HEK293 (cell line): Measurements from ENCODE around the gene TFAP2E.

Experiments used
- CTCF ChIA-PET: fragments of 350-600 bp; formaldehyde crosslinking; extraction: SDS; loops from one replicate; lab custom pipeline; 2021; ENCODE audit warnings: antibody characterized with exemption; lab: Yijun Ruan, JAX
- POLR2A ChIA-PET: fragments of 300-600 bp; formaldehyde crosslinking; extraction: SDS; loops from one replicate; lab custom pipeline; 2020; ENCODE audit warnings: antibody characterized with exemption, inconsistent platforms; lab: Yijun Ruan, JAX
- H3K27ac ChIP-seq: fragments of 200-500 bp; sonication (Bioruptor generic); 2 replicates; pipeline ENCODE4 v1.5.1; 2014; ENCODE audit warnings: low read depth, low read length, control low read depth, inconsistent platforms; ENCODE audit errors: extremely low read depth
- H3K36me3 ChIP-seq, 2 experiments: fragments of 200-500 bp in 1 of 2; sonication (Bioruptor generic) in 1 of 2; 1 replicate in 1 of 2; 2 replicates in 1 of 2; pipeline ENCODE4 v1.5.1; 2014 to 2017; ENCODE audit warnings: inconsistent platforms in 2 of 2, low read length in 2 of 2; ENCODE audit not compliant: control insufficient read depth in 2 of 2, insufficient read depth in 1 of 2
- H3K4me1 ChIP-seq: fragments of 200-500 bp; sonication (Bioruptor generic); 2 replicates; pipeline ENCODE4 v1.5.1; 2014; ENCODE audit warnings: mild to moderate bottlenecking, low read length, inconsistent platforms; ENCODE audit not compliant: control insufficient read depth, insufficient read depth
- H3K4me3 ChIP-seq: 2 replicates; pipeline ENCODE4 v1.5.1; 2011; ENCODE audit warnings: low read depth, mild to moderate bottlenecking, control low read depth, low read length, moderate library complexity
- H3K9me3 ChIP-seq: fragments of 200-500 bp; sonication (Bioruptor generic); 2 replicates; pipeline ENCODE4 v1.5.1; 2014; ENCODE audit warnings: low read depth, low read length, inconsistent platforms; ENCODE audit not compliant: control insufficient read depth, insufficient read depth
- EGR2 ChIP-seq: fragments of 450-650 bp; formaldehyde crosslinking; IDR thresholded peaks from 2 replicates; pipeline ENCODE4 v1.5.1; 2016; ENCODE audit warnings: low read depth, missing biosample characterization, missing genetic modification characterization
- GLIS2 ChIP-seq: fragments of 450-650 bp; formaldehyde crosslinking; IDR thresholded peaks from 2 replicates; pipeline ENCODE4 v1.5.1; 2016; ENCODE audit warnings: missing biosample characterization, missing genetic modification characterization
- SP2 ChIP-seq: fragments of 450-650 bp; formaldehyde crosslinking; IDR thresholded peaks from 2 replicates; pipeline ENCODE4 v1.5.1; 2016; ENCODE audit warnings: missing biosample characterization, missing genetic modification characterization
- SP3 ChIP-seq: fragments of 450-650 bp; formaldehyde crosslinking; IDR thresholded peaks from 2 replicates; pipeline ENCODE4 v1.5.1; 2016; ENCODE audit warnings: missing biosample characterization, missing genetic modification characterization
- TRIM28 ChIP-seq: IDR thresholded peaks from 2 replicates; pipeline ENCODE4 v1.6.1; 2011; ENCODE audit warnings: low read length, control low read depth, borderline replicate concordance
- ZBTB17 ChIP-seq: fragments of 450-650 bp; formaldehyde crosslinking; IDR thresholded peaks from 2 replicates; pipeline ENCODE4 v1.5.1; 2016; ENCODE audit warnings: missing biosample characterization, missing genetic modification characterization
- ZNF138 ChIP-seq: fragments of 450-650 bp; formaldehyde crosslinking; IDR thresholded peaks from 2 replicates; pipeline ENCODE4 v1.5.1; 2016; ENCODE audit warnings: missing biosample characterization, missing genetic modification characterization, borderline replicate concordance
- ZNF175 ChIP-seq: fragments of 450-650 bp; formaldehyde crosslinking; IDR thresholded peaks from 2 replicates; pipeline ENCODE4 v1.5.1; 2016; ENCODE audit warnings: missing biosample characterization, missing genetic modification characterization
- ZNF223 ChIP-seq: fragments of 450-650 bp; formaldehyde crosslinking; IDR thresholded peaks from 2 replicates; pipeline ENCODE4 v1.5.1; 2016; ENCODE audit warnings: missing biosample characterization, missing genetic modification characterization
- ZNF248 ChIP-seq: fragments of 450-650 bp; formaldehyde crosslinking; IDR thresholded peaks from 2 replicates; pipeline ENCODE4 v1.5.1; 2017; ENCODE audit warnings: missing biosample characterization, missing genetic modification characterization
- ZNF354C ChIP-seq: fragments of 450-650 bp; formaldehyde crosslinking; IDR thresholded peaks from 2 replicates; pipeline ENCODE4 v1.5.1; 2016; ENCODE audit warnings: missing biosample characterization, missing genetic modification characterization, low read depth, borderline replicate concordance
- ZNF561 ChIP-seq: fragments of 450-650 bp; IDR thresholded peaks from 2 replicates; pipeline ENCODE4 v1.5.1; 2018; ENCODE audit warnings: missing biosample characterization, missing genetic modification characterization, borderline replicate concordance
- ZNF571 ChIP-seq: fragments of 450-650 bp; formaldehyde crosslinking; IDR thresholded peaks from 2 replicates; pipeline ENCODE4 v1.5.0; 2017; ENCODE audit warnings: missing biosample characterization, missing genetic modification characterization
- ZSCAN30 ChIP-seq: fragments of 450-650 bp; IDR thresholded peaks from 2 replicates; pipeline ENCODE4 v1.5.1; 2018; ENCODE audit warnings: missing biosample characterization, mild to moderate bottlenecking, missing genetic modification characterization, moderate library complexity
- TF ChIP-seq, protein P1 (sequence below): fragments of 450-650 bp; formaldehyde crosslinking; IDR thresholded peaks from 2 replicates; pipeline ENCODE4 v1.5.1; 2017; ENCODE audit warnings: missing biosample characterization, missing genetic modification characterization
- TF ChIP-seq, protein P2 (sequence below): fragments of 450-650 bp; formaldehyde crosslinking; IDR thresholded peaks from 2 replicates; pipeline ENCODE4 v1.5.1; 2016; ENCODE audit warnings: missing biosample characterization, missing genetic modification characterization
- TF ChIP-seq, protein P3 (sequence below): fragments of 450-650 bp; formaldehyde crosslinking; IDR thresholded peaks from 2 replicates; pipeline ENCODE4 v1.5.1; 2016; ENCODE audit warnings: missing biosample characterization, missing genetic modification characterization
- TF ChIP-seq, protein P4 (sequence below): fragments of 450-650 bp; formaldehyde crosslinking; IDR thresholded peaks from 2 replicates; pipeline ENCODE4 v1.5.1; 2017; ENCODE audit warnings: missing biosample characterization, missing genetic modification characterization
- TF ChIP-seq, protein P5 (sequence below): fragments of 450-650 bp; formaldehyde crosslinking; IDR thresholded peaks from 2 replicates; pipeline ENCODE4 v1.5.1; 2016; ENCODE audit warnings: missing biosample characterization, missing genetic modification characterization
- TF ChIP-seq, protein P6 (sequence below): fragments of 450-650 bp; IDR thresholded peaks from 2 replicates; pipeline ENCODE4 v1.5.1; 2018; ENCODE audit warnings: missing biosample characterization, mild to moderate bottlenecking, missing genetic modification characterization
- TF ChIP-seq, protein P7 (sequence below): fragments of 450-650 bp; formaldehyde crosslinking; IDR thresholded peaks from 2 replicates; pipeline ENCODE4; 2016; ENCODE audit warnings: missing biosample characterization, missing genetic modification characterization
- TF ChIP-seq, protein P8 (sequence below): fragments of 450-650 bp; formaldehyde crosslinking; IDR thresholded peaks from 2 replicates; pipeline ENCODE4 v1.5.1; 2016; ENCODE audit warnings: missing biosample characterization, missing genetic modification characterization, borderline replicate concordance

TFAP2E gene

DNA sequence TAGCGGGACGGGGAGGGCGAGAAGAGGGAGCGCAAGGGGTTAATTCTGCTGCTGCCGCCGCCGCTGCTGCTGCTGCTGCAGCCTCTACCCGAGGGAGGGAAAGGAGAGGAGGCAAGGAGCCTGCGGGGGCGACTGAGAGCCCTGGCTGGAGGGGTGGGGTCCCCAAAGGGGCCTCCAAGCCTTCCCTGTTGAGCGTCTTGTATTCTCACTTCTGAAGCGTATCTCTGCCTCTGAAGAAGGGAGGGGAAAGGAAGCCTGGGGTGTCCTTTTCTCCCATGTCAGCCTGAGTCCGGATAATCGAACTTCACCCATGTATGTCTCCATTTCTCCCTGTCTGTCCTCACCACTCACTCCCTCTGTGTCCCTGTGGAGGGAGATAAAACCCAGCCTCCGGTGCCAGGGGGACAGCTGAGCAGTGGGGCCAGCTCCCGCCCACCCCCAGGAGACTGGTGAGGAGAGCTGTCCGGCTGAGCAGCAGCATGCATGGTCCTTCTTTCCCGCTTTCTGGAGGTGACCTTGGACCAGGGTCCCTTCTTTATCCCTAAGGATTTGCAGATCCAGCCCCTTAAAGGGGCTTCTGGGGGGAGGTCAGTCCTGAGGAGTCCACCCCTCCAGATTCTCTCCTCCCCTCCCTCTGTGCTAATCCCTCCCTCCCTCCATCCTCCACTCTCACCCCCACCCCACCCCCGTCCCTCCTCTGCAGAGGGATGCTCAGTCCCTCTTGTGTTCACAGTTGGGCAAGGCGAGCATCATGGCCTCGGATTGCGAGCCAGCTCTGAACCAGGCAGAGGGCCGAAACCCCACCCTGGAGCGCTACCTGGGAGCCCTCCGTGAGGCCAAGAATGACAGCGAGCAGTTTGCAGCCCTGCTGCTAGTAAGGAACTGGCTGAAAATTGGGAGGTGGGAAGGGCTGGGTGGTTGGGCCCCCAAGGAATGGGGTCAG lies 14.5 kb upstream of the TFAP2E start:
- H3K4me3 ChIP-seq: peak overlapping the region; percentile 95
- peaks cover 0 to 52% of the 10 kb centered on the region in 2 experiments; a peak in 2 of 3 replicates for H3K36me3 ChIP-seq
- H3K4me1 ChIP-seq: peaks cover 27% of the 10 kb centered on the region
- H3K27ac ChIP-seq: peak overlapping the region; percentile 96; the same call in 1 of the 2 replicates
- POLR2A ChIA-PET: interaction anchor here (0.7 to 2.0 kb wide), 6 partner anchors 10 to 366 kb away, joined by 3 to 22 read pairs (median 4); partner anchors contain the start of genes CLSPN, SFPQ and TFAP2E
- H3K9me3 ChIP-seq: no peaks in the 10 kb centered on the region
- CTCF ChIA-PET: interaction anchor here (0.5 to 1.5 kb wide), 6 partner anchors 10 to 591 kb away, joined by 3 to 4 read pairs (median 3); partner anchors contain the start of gene TRAPPC3
- TF ChIP-seq, protein P1, sequence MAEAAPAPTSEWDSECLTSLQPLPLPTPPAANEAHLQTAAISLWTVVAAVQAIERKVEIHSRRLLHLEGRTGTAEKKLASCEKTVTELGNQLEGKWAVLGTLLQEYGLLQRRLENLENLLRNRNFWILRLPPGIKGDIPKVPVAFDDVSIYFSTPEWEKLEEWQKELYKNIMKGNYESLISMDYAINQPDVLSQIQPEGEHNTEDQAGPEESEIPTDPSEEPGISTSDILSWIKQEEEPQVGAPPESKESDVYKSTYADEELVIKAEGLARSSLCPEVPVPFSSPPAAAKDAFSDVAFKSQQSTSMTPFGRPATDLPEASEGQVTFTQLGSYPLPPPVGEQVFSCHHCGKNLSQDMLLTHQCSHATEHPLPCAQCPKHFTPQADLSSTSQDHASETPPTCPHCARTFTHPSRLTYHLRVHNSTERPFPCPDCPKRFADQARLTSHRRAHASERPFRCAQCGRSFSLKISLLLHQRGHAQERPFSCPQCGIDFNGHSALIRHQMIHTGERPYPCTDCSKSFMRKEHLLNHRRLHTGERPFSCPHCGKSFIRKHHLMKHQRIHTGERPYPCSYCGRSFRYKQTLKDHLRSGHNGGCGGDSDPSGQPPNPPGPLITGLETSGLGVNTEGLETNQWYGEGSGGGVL (tag by site-specific recombination): peak; percentile 46; the same call in 1 of the 2 replicates
- TF ChIP-seq ZNF175 (no peak), ZBTB17 (tag by site-specific recombination) (0 out of 2 replicates have a peak, but pooled peaks have one; percentile 9), ZNF354C (tag by site-specific recombination) (no peak), ZNF223 (peak; percentile 8; the same call in 1 of the 2 replicates), SP2 (tag by site-specific recombination) (peak; percentile 64), GLIS2 (tag by site-specific recombination) (peak; percentile 77), TRIM28 (no peak), ZNF561 (peak; percentile 14; the same call in 1 of the 2 replicates), ZNF571 (tag by site-specific recombination) (no peak), ZSCAN30 (tag by site-specific recombination) (0 out of 2 replicates have a peak, but pooled peaks have one; percentile 78), SP3 (tag by site-specific recombination) (peak; percentile 61), EGR2 (tag by site-specific recombination) (peak; percentile 47), ZNF248 (tag by site-specific recombination) (no peak), ZNF138 (tag by site-specific recombination) (no peak)
- TF ChIP-seq, protein P2, sequence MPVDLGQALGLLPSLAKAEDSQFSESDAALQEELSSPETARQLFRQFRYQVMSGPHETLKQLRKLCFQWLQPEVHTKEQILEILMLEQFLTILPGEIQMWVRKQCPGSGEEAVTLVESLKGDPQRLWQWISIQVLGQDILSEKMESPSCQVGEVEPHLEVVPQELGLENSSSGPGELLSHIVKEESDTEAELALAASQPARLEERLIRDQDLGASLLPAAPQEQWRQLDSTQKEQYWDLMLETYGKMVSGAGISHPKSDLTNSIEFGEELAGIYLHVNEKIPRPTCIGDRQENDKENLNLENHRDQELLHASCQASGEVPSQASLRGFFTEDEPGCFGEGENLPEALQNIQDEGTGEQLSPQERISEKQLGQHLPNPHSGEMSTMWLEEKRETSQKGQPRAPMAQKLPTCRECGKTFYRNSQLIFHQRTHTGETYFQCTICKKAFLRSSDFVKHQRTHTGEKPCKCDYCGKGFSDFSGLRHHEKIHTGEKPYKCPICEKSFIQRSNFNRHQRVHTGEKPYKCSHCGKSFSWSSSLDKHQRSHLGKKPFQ: no peak
- TF ChIP-seq, protein P3, sequence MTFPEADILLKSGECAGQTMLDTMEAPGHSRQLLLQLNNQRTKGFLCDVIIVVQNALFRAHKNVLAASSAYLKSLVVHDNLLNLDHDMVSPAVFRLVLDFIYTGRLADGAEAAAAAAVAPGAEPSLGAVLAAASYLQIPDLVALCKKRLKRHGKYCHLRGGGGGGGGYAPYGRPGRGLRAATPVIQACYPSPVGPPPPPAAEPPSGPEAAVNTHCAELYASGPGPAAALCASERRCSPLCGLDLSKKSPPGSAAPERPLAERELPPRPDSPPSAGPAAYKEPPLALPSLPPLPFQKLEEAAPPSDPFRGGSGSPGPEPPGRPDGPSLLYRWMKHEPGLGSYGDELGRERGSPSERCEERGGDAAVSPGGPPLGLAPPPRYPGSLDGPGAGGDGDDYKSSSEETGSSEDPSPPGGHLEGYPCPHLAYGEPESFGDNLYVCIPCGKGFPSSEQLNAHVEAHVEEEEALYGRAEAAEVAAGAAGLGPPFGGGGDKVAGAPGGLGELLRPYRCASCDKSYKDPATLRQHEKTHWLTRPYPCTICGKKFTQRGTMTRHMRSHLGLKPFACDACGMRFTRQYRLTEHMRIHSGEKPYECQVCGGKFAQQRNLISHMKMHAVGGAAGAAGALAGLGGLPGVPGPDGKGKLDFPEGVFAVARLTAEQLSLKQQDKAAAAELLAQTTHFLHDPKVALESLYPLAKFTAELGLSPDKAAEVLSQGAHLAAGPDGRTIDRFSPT: 0 out of 2 replicates have a peak, but pooled peaks have one; percentile 11
- TF ChIP-seq, protein P4, sequence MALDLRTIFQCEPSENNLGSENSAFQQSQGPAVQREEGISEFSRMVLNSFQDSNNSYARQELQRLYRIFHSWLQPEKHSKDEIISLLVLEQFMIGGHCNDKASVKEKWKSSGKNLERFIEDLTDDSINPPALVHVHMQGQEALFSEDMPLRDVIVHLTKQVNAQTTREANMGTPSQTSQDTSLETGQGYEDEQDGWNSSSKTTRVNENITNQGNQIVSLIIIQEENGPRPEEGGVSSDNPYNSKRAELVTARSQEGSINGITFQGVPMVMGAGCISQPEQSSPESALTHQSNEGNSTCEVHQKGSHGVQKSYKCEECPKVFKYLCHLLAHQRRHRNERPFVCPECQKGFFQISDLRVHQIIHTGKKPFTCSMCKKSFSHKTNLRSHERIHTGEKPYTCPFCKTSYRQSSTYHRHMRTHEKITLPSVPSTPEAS (tag by site-specific recombination): no peak
- TF ChIP-seq, protein P5, sequence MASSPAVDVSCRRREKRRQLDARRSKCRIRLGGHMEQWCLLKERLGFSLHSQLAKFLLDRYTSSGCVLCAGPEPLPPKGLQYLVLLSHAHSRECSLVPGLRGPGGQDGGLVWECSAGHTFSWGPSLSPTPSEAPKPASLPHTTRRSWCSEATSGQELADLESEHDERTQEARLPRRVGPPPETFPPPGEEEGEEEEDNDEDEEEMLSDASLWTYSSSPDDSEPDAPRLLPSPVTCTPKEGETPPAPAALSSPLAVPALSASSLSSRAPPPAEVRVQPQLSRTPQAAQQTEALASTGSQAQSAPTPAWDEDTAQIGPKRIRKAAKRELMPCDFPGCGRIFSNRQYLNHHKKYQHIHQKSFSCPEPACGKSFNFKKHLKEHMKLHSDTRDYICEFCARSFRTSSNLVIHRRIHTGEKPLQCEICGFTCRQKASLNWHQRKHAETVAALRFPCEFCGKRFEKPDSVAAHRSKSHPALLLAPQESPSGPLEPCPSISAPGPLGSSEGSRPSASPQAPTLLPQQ: peak; percentile 21; the same call in 1 of the 2 replicates
- TF ChIP-seq, protein P6, sequence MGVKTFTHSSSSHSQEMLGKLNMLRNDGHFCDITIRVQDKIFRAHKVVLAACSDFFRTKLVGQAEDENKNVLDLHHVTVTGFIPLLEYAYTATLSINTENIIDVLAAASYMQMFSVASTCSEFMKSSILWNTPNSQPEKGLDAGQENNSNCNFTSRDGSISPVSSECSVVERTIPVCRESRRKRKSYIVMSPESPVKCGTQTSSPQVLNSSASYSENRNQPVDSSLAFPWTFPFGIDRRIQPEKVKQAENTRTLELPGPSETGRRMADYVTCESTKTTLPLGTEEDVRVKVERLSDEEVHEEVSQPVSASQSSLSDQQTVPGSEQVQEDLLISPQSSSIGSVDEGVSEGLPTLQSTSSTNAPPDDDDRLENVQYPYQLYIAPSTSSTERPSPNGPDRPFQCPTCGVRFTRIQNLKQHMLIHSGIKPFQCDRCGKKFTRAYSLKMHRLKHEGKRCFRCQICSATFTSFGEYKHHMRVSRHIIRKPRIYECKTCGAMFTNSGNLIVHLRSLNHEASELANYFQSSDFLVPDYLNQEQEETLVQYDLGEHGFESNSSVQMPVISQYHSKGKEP (tag by site-specific recombination): peak; percentile 92
- TF ChIP-seq, protein P7, sequence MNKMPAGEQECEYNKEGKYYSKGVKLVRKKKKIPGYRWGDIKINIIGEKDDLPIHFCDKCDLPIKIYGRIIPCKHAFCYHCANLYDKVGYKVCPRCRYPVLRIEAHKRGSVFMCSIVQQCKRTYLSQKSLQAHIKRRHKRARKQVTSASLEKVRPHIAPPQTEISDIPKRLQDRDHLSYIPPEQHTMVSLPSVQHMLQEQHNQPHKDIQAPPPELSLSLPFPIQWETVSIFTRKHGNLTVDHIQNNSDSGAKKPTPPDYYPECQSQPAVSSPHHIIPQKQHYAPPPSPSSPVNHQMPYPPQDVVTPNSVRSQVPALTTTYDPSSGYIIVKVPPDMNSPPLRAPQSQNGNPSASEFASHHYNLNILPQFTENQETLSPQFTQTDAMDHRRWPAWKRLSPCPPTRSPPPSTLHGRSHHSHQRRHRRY (tag by site-specific recombination): no peak
- TF ChIP-seq, protein P8, sequence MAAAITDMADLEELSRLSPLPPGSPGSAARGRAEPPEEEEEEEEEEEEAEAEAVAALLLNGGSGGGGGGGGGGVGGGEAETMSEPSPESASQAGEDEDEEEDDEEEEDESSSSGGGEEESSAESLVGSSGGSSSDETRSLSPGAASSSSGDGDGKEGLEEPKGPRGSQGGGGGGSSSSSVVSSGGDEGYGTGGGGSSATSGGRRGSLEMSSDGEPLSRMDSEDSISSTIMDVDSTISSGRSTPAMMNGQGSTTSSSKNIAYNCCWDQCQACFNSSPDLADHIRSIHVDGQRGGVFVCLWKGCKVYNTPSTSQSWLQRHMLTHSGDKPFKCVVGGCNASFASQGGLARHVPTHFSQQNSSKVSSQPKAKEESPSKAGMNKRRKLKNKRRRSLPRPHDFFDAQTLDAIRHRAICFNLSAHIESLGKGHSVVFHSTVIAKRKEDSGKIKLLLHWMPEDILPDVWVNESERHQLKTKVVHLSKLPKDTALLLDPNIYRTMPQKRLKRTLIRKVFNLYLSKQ (tag by site-specific recombination): no peak
